H1 (cell line): ENCODE measurements around the gene RRP1.

ENCODE experiments used
- CTCF ChIP-seq, 3 experiments: IDR thresholded peaks; 1 replicate in 2 of 3; 2 replicates in 1 of 3; pipeline versions ENCODE4 v1.5.1 to v1.6.1; 2011; ENCODE audit warnings: low read length in 3 of 3, mild to moderate bottlenecking in 3 of 3, inconsistent platforms in 2 of 3, low read depth in 1 of 3, moderate library complexity in 1 of 3; ENCODE audit not compliant: insufficient read depth in 1 of 3; ENCODE audit errors: control extremely low read depth in 1 of 3
- EP300 ChIP-seq, 2 experiments: IDR thresholded peaks; 1 replicate in 1 of 2; 2 replicates in 1 of 2; pipeline ENCODE4 v1.6.1; 2011 to 2012; ENCODE audit warnings: low read depth in 2 of 2, low read length in 2 of 2, mild to moderate bottlenecking in 2 of 2, borderline replicate concordance in 1 of 2, inconsistent platforms in 1 of 2, moderate library complexity in 1 of 2
- EZH2 ChIP-seq: fragments of 200-600 bp; sonication (generic); IDR thresholded peaks from 2 replicates; pipeline ENCODE4 v1.7.1; 2012; ENCODE audit warnings: low read depth, mild to moderate bottlenecking, moderate library complexity, low read length, inconsistent platforms; ENCODE audit not compliant: severe bottlenecking
- FOSL1 ChIP-seq: IDR thresholded peaks from 2 replicates; pipeline ENCODE4 v1.6.1; 2011; ENCODE audit warnings: mild to moderate bottlenecking, low read depth, low read length, moderate library complexity; ENCODE audit not compliant: insufficient read depth
- GABPA ChIP-seq: IDR thresholded peaks from 2 replicates; pipeline ENCODE4 v1.6.1; 2011; ENCODE audit warnings: mild to moderate bottlenecking, low read length, moderate library complexity, borderline replicate concordance; ENCODE audit not compliant: insufficient read depth
- HDAC2 ChIP-seq, 2 experiments: fragments of 300-600 bp in 1 of 2; sonication (generic) in 1 of 2; IDR thresholded peaks; 2 replicates each; pipeline ENCODE4 v1.6.1; 2011 to 2012; ENCODE audit warnings: low read depth in 2 of 2, low read length in 2 of 2, mild to moderate bottlenecking in 2 of 2, moderate library complexity in 2 of 2, borderline replicate concordance in 1 of 2, inconsistent platforms in 1 of 2
- JUND ChIP-seq: IDR thresholded peaks from 2 replicates; pipeline ENCODE4 v1.6.1; 2011; ENCODE audit warnings: mild to moderate bottlenecking, improper control_type of control experiment, low read length
- NRF1 ChIP-seq: IDR thresholded peaks from 2 replicates; pipeline ENCODE4 v1.6.1; 2011; ENCODE audit warnings: mild to moderate bottlenecking, low read depth, low read length, improper control_type of control experiment
- POLR2A ChIP-seq, 2 experiments: IDR thresholded peaks; 1 replicate in 1 of 2; 2 replicates in 1 of 2; pipeline ENCODE4 v1.6.1; 2011; ENCODE audit warnings: low read depth in 2 of 2, low read length in 2 of 2, mild to moderate bottlenecking in 2 of 2; ENCODE audit errors: control extremely low read depth in 1 of 2
- POLR2AphosphoS5 ChIP-seq: IDR thresholded peaks from 2 replicates; pipeline ENCODE4 v1.6.1; 2011; ENCODE audit warnings: low read depth, low read length
- SP1 ChIP-seq: IDR thresholded peaks from 2 replicates; pipeline ENCODE4 v1.6.1; 2011; ENCODE audit warnings: low read depth, low read length
- SRF ChIP-seq: IDR thresholded peaks from 2 replicates; pipeline ENCODE4 v1.6.1; 2011; ENCODE audit warnings: mild to moderate bottlenecking, low read depth, low read length, moderate library complexity
- TF ChIP-seq, protein P1 (sequence below): IDR thresholded peaks from 2 replicates; pipeline ENCODE4 v1.6.1; 2011; ENCODE audit warnings: low read length, improper control_type of control experiment

GRCh38 chr21:43853851-43854772 is 64.7 kb downstream of the RRP1 start:
- TF ChIP-seq, protein P1, sequence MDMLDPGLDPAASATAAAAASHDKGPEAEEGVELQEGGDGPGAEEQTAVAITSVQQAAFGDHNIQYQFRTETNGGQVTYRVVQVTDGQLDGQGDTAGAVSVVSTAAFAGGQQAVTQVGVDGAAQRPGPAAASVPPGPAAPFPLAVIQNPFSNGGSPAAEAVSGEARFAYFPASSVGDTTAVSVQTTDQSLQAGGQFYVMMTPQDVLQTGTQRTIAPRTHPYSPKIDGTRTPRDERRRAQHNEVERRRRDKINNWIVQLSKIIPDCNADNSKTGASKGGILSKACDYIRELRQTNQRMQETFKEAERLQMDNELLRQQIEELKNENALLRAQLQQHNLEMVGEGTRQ: no peak
- no peak for TF ChIP-seq POLR2A (IDR thresholded peaks at IDR 0.05; ENCODE audit: control extremely low read depth in 1 of 2, low read depth in 2 of 2, low read length in 2 of 2)
- TF ChIP-seq EZH2: no peak
- no peak for TF ChIP-seq HDAC2 (IDR thresholded peaks at IDR 0.05; ENCODE audit: borderline replicate concordance in 1 of 2, low read depth in 2 of 2, low read length in 2 of 2)
- no peak for TF ChIP-seq NRF1
- no peak for TF ChIP-seq SRF
- TF ChIP-seq POLR2AphosphoS5: no peak
- TF ChIP-seq SP1: no peak
- TF ChIP-seq EP300 (IDR thresholded peaks at IDR 0.05; ENCODE audit: borderline replicate concordance in 1 of 2, low read depth in 2 of 2, low read length in 2 of 2): no peak
- no peak for TF ChIP-seq CTCF (IDR thresholded peaks at IDR 0.05; ENCODE audit: control extremely low read depth in 1 of 3, insufficient read depth in 1 of 3, low read depth in 1 of 3, low read length in 3 of 3)
- no peak for TF ChIP-seq GABPA
- TF ChIP-seq FOSL1: no peak
- no peak for TF ChIP-seq JUND
